ENCODE measurements around the gene DLX4.

The DLX4 gene

GRCh38 chr17:49930880-49931279, 38.1 kb upstream of the DLX4 start:
- TF ChIP-seq ZNF8 (CRISPR knock-in tag; IDR thresholded peaks at IDR 0.05) (no peak), ZC3H10 (CRISPR knock-in tag; IDR thresholded peaks at IDR 0.05) (no peak)
- ATAC-seq = no peak

DNA sequence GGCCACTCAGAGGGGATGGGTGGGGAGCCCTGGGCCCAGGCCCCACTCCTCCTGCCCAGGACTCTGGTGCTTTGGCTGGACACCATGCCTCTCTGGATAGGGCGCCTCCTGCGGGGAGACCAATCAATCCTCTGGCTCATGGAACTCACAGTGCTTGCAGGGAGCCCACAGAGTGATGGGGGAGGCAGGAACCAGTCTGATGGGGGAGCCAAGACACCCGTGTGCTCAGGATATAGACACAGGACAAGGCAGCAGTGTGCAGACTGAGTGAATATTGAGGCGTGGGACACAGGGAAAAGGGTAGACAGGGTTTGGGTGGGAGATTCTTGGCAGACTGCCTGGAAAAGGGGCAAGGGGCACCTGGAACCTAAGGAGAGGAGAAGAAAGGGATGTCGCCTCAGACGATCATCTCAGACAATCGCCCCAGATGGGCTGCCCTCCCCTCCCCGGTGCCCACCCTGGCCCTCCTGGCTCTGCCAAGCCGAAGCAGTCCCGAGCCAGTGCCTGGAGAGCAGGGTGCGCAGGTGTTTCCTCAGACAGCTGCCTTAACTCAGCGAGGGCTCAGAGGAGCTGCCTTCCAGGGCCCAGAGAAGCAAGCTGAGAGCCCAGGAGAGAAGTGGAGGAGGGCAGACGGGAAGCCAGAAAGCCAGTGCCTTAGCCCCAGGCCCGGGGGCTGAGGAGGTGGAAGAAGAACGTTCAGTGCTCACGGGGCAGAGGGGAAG, 37.4 kb upstream of the DLX4 start:
- ATAC-seq = peak; percentile 15; the same call in 2 of the 3 replicates
- no peak for TF ChIP-seq GLIS3 (CRISPR knock-in tag; IDR thresholded peaks at IDR 0.05)

DNA sequence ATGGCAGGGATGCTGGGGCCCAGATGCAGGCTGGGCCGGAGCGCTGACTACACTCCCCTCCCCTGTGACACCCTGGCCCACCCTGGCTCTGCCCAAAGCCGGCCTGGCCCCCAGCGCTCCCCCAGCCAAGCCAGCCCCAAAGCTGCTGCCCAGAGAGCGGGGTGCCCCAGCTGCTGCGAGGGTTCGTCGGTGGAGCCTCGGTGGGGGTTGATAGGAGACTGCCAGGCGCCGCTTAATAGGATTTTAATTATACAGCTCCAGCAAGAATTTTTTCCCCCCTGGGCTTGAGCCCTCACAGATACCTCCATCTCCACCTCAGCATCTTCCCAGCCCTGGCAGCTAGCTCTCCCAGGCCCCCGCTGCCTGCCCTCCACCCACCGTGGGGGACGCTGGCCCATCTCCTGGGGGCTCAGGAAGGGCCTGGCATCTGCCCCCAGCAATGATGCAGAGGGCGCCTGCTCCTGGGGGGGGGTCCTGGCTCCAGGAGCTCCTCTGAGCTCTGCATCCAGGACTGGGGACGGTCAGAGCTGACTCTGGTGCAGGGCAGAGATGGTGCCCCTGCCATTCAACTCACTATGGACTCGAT, 36.8 kb upstream of the DLX4 start:
- TF ChIP-seq, protein P1, sequence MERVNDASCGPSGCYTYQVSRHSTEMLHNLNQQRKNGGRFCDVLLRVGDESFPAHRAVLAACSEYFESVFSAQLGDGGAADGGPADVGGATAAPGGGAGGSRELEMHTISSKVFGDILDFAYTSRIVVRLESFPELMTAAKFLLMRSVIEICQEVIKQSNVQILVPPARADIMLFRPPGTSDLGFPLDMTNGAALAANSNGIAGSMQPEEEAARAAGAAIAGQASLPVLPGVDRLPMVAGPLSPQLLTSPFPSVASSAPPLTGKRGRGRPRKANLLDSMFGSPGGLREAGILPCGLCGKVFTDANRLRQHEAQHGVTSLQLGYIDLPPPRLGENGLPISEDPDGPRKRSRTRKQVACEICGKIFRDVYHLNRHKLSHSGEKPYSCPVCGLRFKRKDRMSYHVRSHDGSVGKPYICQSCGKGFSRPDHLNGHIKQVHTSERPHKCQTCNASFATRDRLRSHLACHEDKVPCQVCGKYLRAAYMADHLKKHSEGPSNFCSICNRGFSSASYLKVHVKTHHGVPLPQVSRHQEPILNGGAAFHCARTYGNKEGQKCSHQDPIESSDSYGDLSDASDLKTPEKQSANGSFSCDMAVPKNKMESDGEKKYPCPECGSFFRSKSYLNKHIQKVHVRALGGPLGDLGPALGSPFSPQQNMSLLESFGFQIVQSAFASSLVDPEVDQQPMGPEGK (CRISPR knock-in tag; IDR thresholded peaks at IDR 0.05; ENCODE audit: borderline replicate concordance) = no peak
- no peak for TF ChIP-seq ZNF565 (CRISPR knock-in tag; conservative IDR thresholded peaks at IDR 0.05; ENCODE audit: low read depth)
- no peak for TF ChIP-seq ZFP3 (CRISPR knock-in tag; IDR thresholded peaks at IDR 0.05)
- TF ChIP-seq CSDC2 (CRISPR knock-in tag; IDR thresholded peaks at IDR 0.05) = no peak
- TF ChIP-seq TOX (CRISPR knock-in tag; IDR thresholded peaks at IDR 0.05; ENCODE audit: borderline replicate concordance) = no peak
- no peak for TF ChIP-seq ARNTL (CRISPR knock-in tag; IDR thresholded peaks at IDR 0.05; ENCODE audit: borderline replicate concordance, low read depth)
- TF ChIP-seq POU6F1 (CRISPR knock-in tag; IDR thresholded peaks at IDR 0.05; ENCODE audit: borderline replicate concordance, low read depth) = no peak
- no peak for TF ChIP-seq ZFP30 (CRISPR knock-in tag; IDR thresholded peaks at IDR 0.05)
- no peak for TF ChIP-seq BACH2 (CRISPR knock-in tag; IDR thresholded peaks at IDR 0.05; ENCODE audit: borderline replicate concordance)
- peak; percentile 8; the same call in 2 of the 3 replicates for ATAC-seq

DNA sequence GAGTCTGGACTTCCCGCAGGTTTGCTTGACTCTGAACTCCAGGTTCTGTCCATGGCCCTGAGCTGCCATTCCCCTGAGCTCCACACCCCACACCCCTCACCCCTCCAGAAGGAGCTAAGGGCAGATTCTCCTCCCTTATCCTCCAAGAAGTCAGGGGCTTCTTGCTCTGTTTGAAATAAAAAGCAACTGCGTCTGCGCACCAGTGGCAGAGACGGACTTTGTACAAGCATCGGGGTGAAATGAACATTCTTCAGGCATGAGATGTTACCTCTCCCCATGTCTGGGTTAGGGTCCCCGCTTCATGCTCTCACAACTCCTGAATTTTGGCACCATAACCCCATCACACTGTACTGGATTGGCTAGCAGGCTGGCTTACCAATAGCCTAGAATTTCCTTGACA, 36.1 kb upstream of the DLX4 start:
- no peak for ATAC-seq
- TF ChIP-seq, protein P1 (CRISPR knock-in tag; IDR thresholded peaks at IDR 0.05; ENCODE audit: borderline replicate concordance) = no peak
- TF ChIP-seq ZFP3 (CRISPR knock-in tag; IDR thresholded peaks at IDR 0.05) = no peak
- no peak for TF ChIP-seq ZNF70 (CRISPR knock-in tag; IDR thresholded peaks at IDR 0.05)
- no peak for TF ChIP-seq ZNF565 (CRISPR knock-in tag; conservative IDR thresholded peaks at IDR 0.05; ENCODE audit: low read depth)
- TF ChIP-seq RARB (CRISPR knock-in tag; IDR thresholded peaks at IDR 0.05) = no peak
- no peak for TF ChIP-seq ZFP30 (CRISPR knock-in tag; IDR thresholded peaks at IDR 0.05)
- TF ChIP-seq SNAI2 (CRISPR knock-in tag; IDR thresholded peaks at IDR 0.05) = no peak
- no peak for TF ChIP-seq CSDC2 (CRISPR knock-in tag; IDR thresholded peaks at IDR 0.05)

GRCh38 chr17:49935526-49936210, 33.3 kb upstream of the DLX4 start:
- ATAC-seq = no peak
- TF ChIP-seq OSR1 (CRISPR knock-in tag; IDR thresholded peaks at IDR 0.05) (no peak), BACH2 (CRISPR knock-in tag; IDR thresholded peaks at IDR 0.05; ENCODE audit: borderline replicate concordance) (no peak), RARB (CRISPR knock-in tag; IDR thresholded peaks at IDR 0.05) (no peak)
- TF ChIP-seq, protein P2, sequence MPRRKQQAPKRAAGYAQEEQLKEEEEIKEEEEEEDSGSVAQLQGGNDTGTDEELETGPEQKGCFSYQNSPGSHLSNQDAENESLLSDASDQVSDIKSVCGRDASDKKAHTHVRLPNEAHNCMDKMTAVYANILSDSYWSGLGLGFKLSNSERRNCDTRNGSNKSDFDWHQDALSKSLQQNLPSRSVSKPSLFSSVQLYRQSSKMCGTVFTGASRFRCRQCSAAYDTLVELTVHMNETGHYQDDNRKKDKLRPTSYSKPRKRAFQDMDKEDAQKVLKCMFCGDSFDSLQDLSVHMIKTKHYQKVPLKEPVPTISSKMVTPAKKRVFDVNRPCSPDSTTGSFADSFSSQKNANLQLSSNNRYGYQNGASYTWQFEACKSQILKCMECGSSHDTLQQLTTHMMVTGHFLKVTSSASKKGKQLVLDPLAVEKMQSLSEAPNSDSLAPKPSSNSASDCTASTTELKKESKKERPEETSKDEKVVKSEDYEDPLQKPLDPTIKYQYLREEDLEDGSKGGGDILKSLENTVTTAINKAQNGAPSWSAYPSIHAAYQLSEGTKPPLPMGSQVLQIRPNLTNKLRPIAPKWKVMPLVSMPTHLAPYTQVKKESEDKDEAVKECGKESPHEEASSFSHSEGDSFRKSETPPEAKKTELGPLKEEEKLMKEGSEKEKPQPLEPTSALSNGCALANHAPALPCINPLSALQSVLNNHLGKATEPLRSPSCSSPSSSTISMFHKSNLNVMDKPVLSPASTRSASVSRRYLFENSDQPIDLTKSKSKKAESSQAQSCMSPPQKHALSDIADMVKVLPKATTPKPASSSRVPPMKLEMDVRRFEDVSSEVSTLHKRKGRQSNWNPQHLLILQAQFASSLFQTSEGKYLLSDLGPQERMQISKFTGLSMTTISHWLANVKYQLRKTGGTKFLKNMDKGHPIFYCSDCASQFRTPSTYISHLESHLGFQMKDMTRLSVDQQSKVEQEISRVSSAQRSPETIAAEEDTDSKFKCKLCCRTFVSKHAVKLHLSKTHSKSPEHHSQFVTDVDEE (CRISPR knock-in tag; IDR thresholded peaks at IDR 0.05) = no peak
